Smooth muscle cell of the pulmonary artery (primary cell): Measurements from ENCODE around the gene COL8A1. TPM values are rescaled to one million over a fixed set of nuclear protein-coding genes. Genes with fewer than 3 reads are reported as not detected.

ENCODE experiments used
- total RNA-seq: library from RNA; depleted of rRNA; stranded (reverse); fragments of >200 nt; gene quantifications from 2 replicates; pipeline ENCODE4 v1.2.3, GENCODE V29; 2014

The COL8A1 gene
- 133 and 540 TPM in 2 replicates for total RNA-seq

DNA sequence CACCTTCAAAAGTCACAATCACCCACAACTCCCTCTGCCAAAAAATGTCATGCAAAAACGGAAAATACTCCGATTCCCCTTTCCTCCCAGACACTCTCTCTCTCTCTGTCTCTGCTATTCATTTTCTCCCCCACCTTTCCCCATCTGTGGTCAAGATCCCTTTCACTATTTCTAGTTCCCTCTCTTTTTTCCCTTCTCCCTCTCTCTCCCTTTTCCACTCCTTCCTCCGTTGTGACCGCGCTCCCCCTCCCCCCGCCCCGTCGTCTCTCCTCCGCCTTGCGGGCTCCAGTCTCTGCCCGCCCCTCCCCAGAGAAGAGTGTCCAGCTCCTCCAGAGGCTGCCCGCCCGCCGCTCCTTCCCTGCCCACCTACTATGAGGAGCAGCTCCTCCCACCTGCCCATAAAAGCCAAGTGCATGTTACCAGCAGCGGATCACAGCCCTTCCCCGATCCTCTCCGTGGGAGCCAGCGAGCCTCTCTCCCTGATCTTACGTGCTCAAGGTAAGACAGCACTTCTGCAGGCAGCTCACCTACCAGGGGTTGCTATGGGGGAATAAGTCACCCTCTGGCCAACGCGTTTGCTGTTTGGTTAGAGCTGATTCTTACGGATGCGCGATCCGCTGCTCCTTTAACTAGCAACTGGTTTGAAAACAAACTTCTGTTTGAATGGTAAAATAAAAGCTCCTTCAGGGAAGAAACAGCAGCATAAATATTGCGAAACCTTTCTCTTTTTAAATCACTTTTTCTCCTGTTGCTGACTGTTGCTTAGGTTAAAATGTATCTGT is at the start of gene COL8A1:
COL8A1 (plus strand) TSS at position 428 of the 782 bp plus-strand sequence. CDS start 152,089 bp downstream, outside the sequence.

GRCh38 chr3:99817437-99818240 is 179.2 kb downstream of the COL8A1 start, which contains the start of gene CMSS1:
CMSS1 (plus strand) TSS chr3:99817862.

Other genes with a start within 250 kb of the COL8A1 start
- gene CMSS1, start 179.3 kb downstream of the COL8A1 start, total RNA-seq: 6.5 and 7.7 TPM in 2 replicates